Spleen (tissue), 11 donors: Measurements from ENCODE around the gene PACRG. TPM values are rescaled to one million over a fixed set of nuclear protein-coding genes. Genes with fewer than 3 reads are reported as not detected.

Source experiments
- DNase-seq: peaks from one replicate; pipeline ENCODE4 v3.0.0-alpha.2; 2020
- H3K27ac ChIP-seq, 8 donors: fragments of 200-600 bp; sonication (generic) in 7 of 8; 1 replicate in 4 of 8; 2 replicates in 4 of 8; pipeline versions ENCODE4 v1.5.0 to v1.8.0; 2016 to 2021; ENCODE audit warnings: inconsistent platforms in 4 of 8, mild to moderate bottlenecking in 4 of 8, moderate library complexity in 1 of 8
- H3K27me3 ChIP-seq, 7 donors: fragments of 200-600 bp; sonication (generic) in 6 of 7; replicated peaks in 1 of 7; 1 replicate in 4 of 7; 2 replicates in 3 of 7; pipeline versions ENCODE4 v1.5.0 to v1.8.0; 2016 to 2021; ENCODE audit warnings: inconsistent platforms in 3 of 7, mild to moderate bottlenecking in 1 of 7
- H3K36me3 ChIP-seq, 6 donors: fragments of 200-600 bp; sonication (generic) in 5 of 6; 1 replicate in 4 of 6; 2 replicates in 2 of 6; pipeline versions ENCODE4 v1.5.0 to v1.8.0; 2016 to 2021; ENCODE audit warnings: inconsistent platforms in 2 of 6
- H3K4me1 ChIP-seq, 6 donors: fragments of 200-600 bp; sonication (generic) in 5 of 6; 1 replicate in 3 of 6; 2 replicates in 3 of 6; pipeline versions ENCODE4 v1.5.0 to v1.8.0; 2016 to 2021; ENCODE audit warnings: inconsistent platforms in 3 of 6
- H3K4me3 ChIP-seq, 8 donors: fragments of 200-600 bp; sonication (generic) in 7 of 8; 1 replicate in 4 of 8; 2 replicates in 4 of 8; pipeline versions ENCODE4 v1.5.0 to v1.8.0; 2016 to 2021; ENCODE audit warnings: inconsistent platforms in 4 of 8, mild to moderate bottlenecking in 4 of 8, moderate library complexity in 2 of 8
- H3K9me3 ChIP-seq, 8 donors: fragments of 200-600 bp; sonication (generic) in 7 of 8; 1 replicate in 4 of 8; 2 replicates in 4 of 8; pipeline versions ENCODE4 v1.5.0 to v1.8.0; 2016 to 2021; ENCODE audit warnings: inconsistent platforms in 4 of 8
- POLR2A ChIP-seq, 3 donors: fragments of 450-650 bp; IDR thresholded peaks; one replicate each; pipeline ENCODE4 v1.5.1; 2017; ENCODE audit warnings: antibody characterized with exemption in 3 of 3, mild to moderate bottlenecking in 1 of 3
- POLR2AphosphoS5 ChIP-seq, 3 donors: sonication (generic); formaldehyde crosslinking; IDR thresholded peaks; one replicate each; pipeline ENCODE4 v1.5.1; 2017; ENCODE audit warnings: antibody characterized with exemption in 3 of 3
- WGBS, 5 donors: extraction: QIAGEN DNeasy Blood & Tissue Kit in 3 of 5; methylation state at CpG; one replicate each; pipeline versions ENCODE4 v1.1.5 to v1.1.7; 2013 to 2018; 5-methylcytosine and 5-hydroxymethylcytosine counted together
- intact Hi-C: fragments of 100-400 bp; cut with DNase I; formaldehyde crosslinking; loops from one replicate; pipeline ENCODE4 v1.15.0; 2023; ENCODE audit warnings: low total_unique reads
- polyA plus RNA-seq, 3 donors: library from polyadenylated mRNA; stranded (reverse); fragments of 200-250 nt; gene quantifications; one replicate each; pipeline ENCODE4 v1.2.1, GENCODE V29; 2013
- total RNA-seq, 7 donors: library from RNA; depleted of rRNA in 3 of 7; stranded (reverse); fragments of >200 nt in 3 of 7; fragmentation: NEBNext Ultra II Directional in 4 of 7; extraction: Animal tissue kit (Norgen Biotek cat#: 25700) in 4 of 7; gene quantifications; one replicate each; pipeline versions ENCODE4 v1.1.0 to v1.2.1, GENCODE V29; 2016 to 2021
- TF ChIP-seq, protein P1 (sequence below), 11 experiments: fragments of 200-600 bp in 7 of 11; fragments of 450-650 bp in 4 of 11; sonication (generic) in 4 of 11; IDR thresholded peaks in 8 of 11; conservative IDR thresholded peaks in 3 of 11; 1 replicate in 7 of 11; 2 replicates in 4 of 11; pipeline versions ENCODE4 v1.4.0 to v1.8.0; 2016 to 2021; ENCODE audit warnings: antibody characterized with exemption in 11 of 11, inconsistent platforms in 4 of 11, mild to moderate bottlenecking in 1 of 11
- donor health status: healthy with polysubstance abuse.
- donor health status: DM: no; HTN: no; CAD: no; lungs with moderate emphysema.
- donor health status: DM: no; HTN: no; CAD: no.
- donor health status: Bipolar disorder and iron deficiency.
- donor health status: healthy.
- donor health status: DM: no; HTN: no; CAD: no.
- donor health status: DM: yes; HTN: yes; CAD: no.

Gene PACRG
- total and polyA plus RNA-seq, 10 donors = 0.32 to 2.0 (median 1.0) TPM; not detected in 5

DNA sequence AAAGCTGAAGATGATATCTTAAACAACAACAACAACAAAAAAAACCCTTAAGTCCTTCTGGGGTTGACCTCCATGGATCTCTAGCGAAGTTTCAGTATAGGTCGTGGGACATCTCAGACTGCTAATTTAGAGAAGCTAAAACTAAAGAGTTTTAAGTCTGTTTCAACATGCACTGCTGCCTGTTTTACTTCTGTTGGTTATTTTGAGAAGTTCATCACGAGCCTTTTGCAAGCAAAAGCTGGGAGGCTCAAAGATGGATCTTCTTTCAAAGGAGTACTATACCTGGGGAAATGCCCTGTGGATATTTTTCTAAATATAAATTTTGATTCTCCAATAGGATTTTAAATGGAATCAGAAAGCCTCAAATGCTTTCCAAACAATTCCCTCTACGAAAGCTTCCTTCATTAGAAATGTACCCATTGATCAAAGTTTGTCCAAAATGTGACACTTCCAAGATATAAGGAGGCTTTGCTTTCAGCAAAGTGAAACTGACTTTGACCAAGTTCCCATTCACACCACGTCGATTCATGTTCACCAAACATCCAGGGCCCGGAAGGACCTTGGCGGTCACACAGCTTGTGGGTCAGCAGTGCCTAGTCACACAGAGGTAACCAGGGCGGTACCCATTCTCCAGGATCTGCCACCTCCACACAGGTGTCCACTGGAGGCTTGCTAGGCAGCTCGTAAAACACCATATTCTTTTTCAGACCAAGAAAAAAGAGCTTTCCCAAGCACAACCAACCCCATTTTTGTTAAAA lies 592.0 kb downstream of the PACRG start:
- H3K9me3 ChIP-seq = no peaks in the 10 kb centered on the region
- H3K27me3 ChIP-seq = no peaks in the 10 kb centered on the region
- H3K4me3 ChIP-seq = no peak overlapping the region
- H3K36me3 ChIP-seq = no peaks in the 10 kb centered on the region
- intact Hi-C loops = no loop called here
- DNase-seq = no peak
- 85 to 90% (median 87%) methylated on average over 10 of the region's 10 CpGs for WGBS, 5 donors
- TF ChIP-seq, protein P1, sequence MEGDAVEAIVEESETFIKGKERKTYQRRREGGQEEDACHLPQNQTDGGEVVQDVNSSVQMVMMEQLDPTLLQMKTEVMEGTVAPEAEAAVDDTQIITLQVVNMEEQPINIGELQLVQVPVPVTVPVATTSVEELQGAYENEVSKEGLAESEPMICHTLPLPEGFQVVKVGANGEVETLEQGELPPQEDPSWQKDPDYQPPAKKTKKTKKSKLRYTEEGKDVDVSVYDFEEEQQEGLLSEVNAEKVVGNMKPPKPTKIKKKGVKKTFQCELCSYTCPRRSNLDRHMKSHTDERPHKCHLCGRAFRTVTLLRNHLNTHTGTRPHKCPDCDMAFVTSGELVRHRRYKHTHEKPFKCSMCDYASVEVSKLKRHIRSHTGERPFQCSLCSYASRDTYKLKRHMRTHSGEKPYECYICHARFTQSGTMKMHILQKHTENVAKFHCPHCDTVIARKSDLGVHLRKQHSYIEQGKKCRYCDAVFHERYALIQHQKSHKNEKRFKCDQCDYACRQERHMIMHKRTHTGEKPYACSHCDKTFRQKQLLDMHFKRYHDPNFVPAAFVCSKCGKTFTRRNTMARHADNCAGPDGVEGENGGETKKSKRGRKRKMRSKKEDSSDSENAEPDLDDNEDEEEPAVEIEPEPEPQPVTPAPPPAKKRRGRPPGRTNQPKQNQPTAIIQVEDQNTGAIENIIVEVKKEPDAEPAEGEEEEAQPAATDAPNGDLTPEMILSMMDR (IDR thresholded peaks at IDR 0.05 in 8 of 11, conservative IDR thresholded peaks at IDR 0.05 in 3 of 11) = no peak
- TF ChIP-seq POLR2AphosphoS5 (IDR thresholded peaks at IDR 0.05) = no peak
- no peak for TF ChIP-seq POLR2A (IDR thresholded peaks at IDR 0.05)
- no peak overlapping the region for H3K27ac ChIP-seq
- H3K4me1 ChIP-seq = peaks cover 0 to 4% (median 0%) of the 10 kb centered on the region in 6 donors

DNA sequence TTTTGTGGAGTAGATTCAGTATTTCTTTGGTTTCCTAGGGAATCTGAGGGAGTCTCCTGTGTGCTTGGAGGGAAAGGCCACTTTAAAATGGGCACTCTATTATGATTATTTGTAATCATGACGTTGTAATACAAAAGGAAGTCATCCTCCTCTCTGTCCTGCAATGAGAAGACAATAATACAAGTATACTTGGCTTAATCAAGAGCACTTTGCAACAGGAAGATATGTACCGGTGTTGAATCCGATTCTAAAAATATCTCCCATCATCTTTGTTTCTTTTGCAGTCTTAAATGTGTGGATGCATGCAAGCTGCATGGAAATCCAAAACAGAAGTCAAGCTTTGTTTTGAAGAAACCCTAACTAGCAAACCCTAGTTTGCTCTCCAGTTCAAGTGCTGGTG lies 592.6 kb downstream of the PACRG start:
- no peaks in the 10 kb centered on the region for H3K27me3 ChIP-seq
- no peak for DNase-seq
- H3K27ac ChIP-seq = no peak overlapping the region
- no peak overlapping the region for H3K4me3 ChIP-seq
- no peaks in the 10 kb centered on the region for H3K9me3 ChIP-seq
- H3K36me3 ChIP-seq = no peaks in the 10 kb centered on the region
- peaks cover 0 to 5% (median 0%) of the 10 kb centered on the region in 6 donors for H3K4me1 ChIP-seq
- intact Hi-C loops = no loop called here
- TF ChIP-seq POLR2AphosphoS5 (IDR thresholded peaks at IDR 0.05) (no peak), POLR2A (IDR thresholded peaks at IDR 0.05) (no peak)
- TF ChIP-seq, protein P1 (IDR thresholded peaks at IDR 0.05 in 8 of 11, conservative IDR thresholded peaks at IDR 0.05 in 3 of 11) = no peak
- WGBS, 5 donors = 44 to 70% (median 63%) methylated on average over 3 of the region's 3 CpGs

DNA sequence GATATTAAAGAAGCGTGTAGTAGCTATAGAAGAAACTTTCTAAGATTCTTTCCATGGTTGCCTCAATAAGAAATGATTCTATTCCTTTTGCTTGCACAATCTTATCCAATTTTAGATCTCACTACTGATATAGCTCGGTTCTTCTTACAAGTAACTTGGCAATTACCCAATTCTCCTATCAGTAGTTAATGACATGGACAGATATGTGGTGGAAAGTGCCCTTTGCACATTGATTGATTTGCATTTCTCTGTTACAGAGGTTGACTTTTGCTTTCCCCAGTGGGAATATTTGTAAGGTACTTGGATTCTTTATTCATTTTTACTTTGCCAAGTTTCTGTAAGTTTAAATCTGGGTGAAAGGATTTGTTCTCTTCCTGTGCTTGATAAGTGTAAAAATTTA lies 593.0 kb downstream of the PACRG start:
- DNase-seq = no peak
- intact Hi-C loops = no loop called here

DNA sequence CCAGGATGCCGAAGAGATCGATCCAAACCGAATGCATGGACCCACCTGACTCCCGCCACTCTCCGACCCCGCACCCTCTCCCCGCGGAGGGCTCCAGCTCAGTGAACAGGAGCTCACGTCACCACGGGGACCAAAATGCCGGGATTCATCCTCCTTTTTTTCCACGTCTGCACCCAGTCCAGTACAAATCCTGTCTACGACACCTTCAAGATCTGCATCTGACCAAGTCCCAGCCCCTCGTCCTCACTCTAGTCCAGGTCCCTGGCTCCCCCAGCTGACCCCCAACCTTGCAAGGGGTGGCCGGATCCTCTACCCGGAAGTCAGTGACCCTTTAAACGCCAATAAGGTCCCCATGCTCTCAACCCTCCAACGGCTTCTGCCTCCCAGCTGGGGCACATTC lies 593.9 kb downstream of the PACRG start:
- WGBS, 5 donors = 78 to 96% (median 92%) methylated on average over 18 of the region's 18 CpGs
- H3K27me3 ChIP-seq = no peaks in the 10 kb centered on the region
- TF ChIP-seq, protein P1 (IDR thresholded peaks at IDR 0.05 in 8 of 11, conservative IDR thresholded peaks at IDR 0.05 in 3 of 11) = no peak

More for the DNA sequence above, 593.0 kb downstream of the PACRG start:
- Histone ChIP-seq H3K27ac (no peak overlapping the region), H3K4me3 (no peak overlapping the region), H3K27me3 (no peaks in the 10 kb centered on the region), H3K9me3 (no peaks in the 10 kb centered on the region), H3K36me3 (no peaks in the 10 kb centered on the region), H3K4me1 (peaks cover 0 to 5% (median 0%) of the 10 kb centered on the region in 6 donors)
- TF ChIP-seq, protein P1 (IDR thresholded peaks at IDR 0.05 in 8 of 11, conservative IDR thresholded peaks at IDR 0.05 in 3 of 11) = no peak
- TF ChIP-seq POLR2A (IDR thresholded peaks at IDR 0.05) = no peak
- no peak for TF ChIP-seq POLR2AphosphoS5 (IDR thresholded peaks at IDR 0.05)
- WGBS, 5 donors = 53 to 68% (median 57%) methylated on average over 2 of the region's 2 CpGs

More for the DNA sequence above, 593.9 kb downstream of the PACRG start:
- no peak for DNase-seq
- H3K4me3 ChIP-seq = no peak overlapping the region
- peaks cover 0 to 5% (median 0%) of the 10 kb centered on the region in 6 donors for H3K4me1 ChIP-seq
- H3K27ac ChIP-seq = no peak overlapping the region
- no peaks in the 10 kb centered on the region for H3K9me3 ChIP-seq
- H3K36me3 ChIP-seq = no peaks in the 10 kb centered on the region
- intact Hi-C loops = no loop called here
